Cortex of kidney (tissue), 1 donor: ENCODE data around the gene SVIL.
"Not testable (repeated sequence)": the region's sequence is repeated elsewhere in the genome, so short reads cannot be mapped to it uniquely, and the experiment has no call there.

Source experiments
- DNase-seq: peaks from one replicate; lab custom pipeline; 2025; lab: John Stamatoyannopoulos, UW

Gene SVIL

GRCh38 chr10:29603223-29603896, 31.4 kb downstream of the SVIL start:
- DNase-seq: no peak

GRCh38 chr10:29600821-29601220, 34.0 kb downstream of the SVIL start:
- DNase-seq: no peak

GRCh38 chr10:29600067-29600466, 34.7 kb downstream of the SVIL start:
- DNase-seq: no peak

- no peak for DNase-seq
Observed at GRCh38 chr10:29598851-29599311, 35.9 kb downstream of the SVIL start.

- no peak for DNase-seq
Observed at GRCh38 chr10:29596826-29597225, 37.9 kb downstream of the SVIL start.

- DNase-seq: no peak
Observed at GRCh38 chr10:29596356-29596755, 38.4 kb downstream of the SVIL start.

GRCh38 chr10:29595636-29596225, 39.0 kb downstream of the SVIL start:
- DNase-seq: no peak

- no peak for DNase-seq
Observed at GRCh38 chr10:29595146-29595545, 39.6 kb downstream of the SVIL start.

- no peak for DNase-seq
Observed at GRCh38 chr10:29591651-29591968, 43.2 kb downstream of the SVIL start.

- DNase-seq: no peak
Observed at GRCh38 chr10:29590915-29591650, 43.7 kb downstream of the SVIL start.

GRCh38 chr10:29588629-29589421, 45.9 kb downstream of the SVIL start:
- DNase-seq: no peak

- not testable (repeated sequence) for DNase-seq
Observed at GRCh38 chr10:29587750-29588628, 46.8 kb downstream of the SVIL start.

GRCh38 chr10:29587102-29587749, 47.5 kb downstream of the SVIL start:
- DNase-seq: not testable (repeated sequence)

- DNase-seq: no peak
Observed at GRCh38 chr10:29586509-29586908, 48.3 kb downstream of the SVIL start.

GRCh38 chr10:29585488-29585976, 49.2 kb downstream of the SVIL start:
- no peak for DNase-seq

GRCh38 chr10:29584436-29584835, 50.3 kb downstream of the SVIL start:
- no peak for DNase-seq

GRCh38 chr10:29583674-29584073, 51.1 kb downstream of the SVIL start:
- no peak for DNase-seq

- DNase-seq: not testable (repeated sequence)
Observed at GRCh38 chr10:29582769-29583168, 52.0 kb downstream of the SVIL start.

GRCh38 chr10:29579455-29579970, 55.3 kb downstream of the SVIL start:
- no peak for DNase-seq

- no peak for DNase-seq
Observed at GRCh38 chr10:29578457-29578856, 56.3 kb downstream of the SVIL start.
